Right lobe of liver (tissue), 6 donors: Measurements from ENCODE around the gene ARHGAP25. TPM values are rescaled to one million over a fixed set of nuclear protein-coding genes. Genes with fewer than 3 reads are reported as not detected.

ENCODE experiments used
- ATAC-seq, 4 donors: fragments of 200-7000 bp; cut with Tn5 transposase; one replicate each; pipeline ENCODE4 v1.9.1; 2020; ENCODE audit warnings: mild to moderate bottlenecking in 4 of 4, moderate library complexity in 4 of 4
- DNase-seq, 3 donors: peaks; one replicate each; pipeline ENCODE4 v3.0.0-alpha.2; 2020
- H3K27ac ChIP-seq, 3 donors: fragments of 200-600 bp; one replicate each; pipeline ENCODE4 v1.8.0; 2022
- H3K27me3 ChIP-seq, 2 donors: fragments of 200-600 bp; one replicate each; pipeline ENCODE4 v1.8.0; 2022
- H3K36me3 ChIP-seq, 4 donors: fragments of 200-600 bp; sonication (generic) in 1 of 4; one replicate each; pipeline versions ENCODE4 v1.5.1 to v1.8.0; 2017 to 2022; ENCODE audit warnings: control low read depth in 1 of 4
- H3K4me1 ChIP-seq, 4 donors: fragments of 200-600 bp; sonication (generic) in 1 of 4; one replicate each; pipeline versions ENCODE4 v1.5.1 to v1.8.0; 2017 to 2022; ENCODE audit warnings: control low read depth in 1 of 4
- H3K4me3 ChIP-seq, 3 donors: fragments of 200-600 bp; one replicate each; pipeline ENCODE4 v1.8.0; 2022
- H3K9me3 ChIP-seq, 4 donors: fragments of 200-600 bp; sonication (generic) in 1 of 4; one replicate each; pipeline versions ENCODE4 v1.5.1 to v1.8.0; 2017 to 2022; ENCODE audit warnings: control low read depth in 1 of 4
- CTCF ChIP-seq, 4 donors: fragments of 200-600 bp in 3 of 4; fragments of 450-650 bp in 1 of 4; IDR thresholded peaks; one replicate each; pipeline versions ENCODE4 v1.5.1 to v1.8.0; 2016 to 2022; ENCODE audit warnings: antibody characterized with exemption in 4 of 4, mild to moderate bottlenecking in 2 of 4
- POLR2A ChIP-seq: fragments of 450-650 bp; IDR thresholded peaks from one replicate; pipeline ENCODE4 v1.6.1; 2017; ENCODE audit warnings: antibody characterized with exemption, mild to moderate bottlenecking
- WGBS: methylation state at CpG from one replicate; pipeline ENCODE4 v1.1.6; 2018; ENCODE audit warnings: low coverage, low lambda C conversion rate; ENCODE audit not compliant: insufficient coverage; ENCODE audit errors: missing lambda C conversion rate; 5-methylcytosine and 5-hydroxymethylcytosine counted together
- intact Hi-C, 2 donors: fragments of 100-400 bp; cut with DNase I; formaldehyde crosslinking; loops; one replicate each; pipeline versions ENCODE4 v1.11.2 to v1.14.1; 2022
- total RNA-seq, 6 experiments: library from RNA; depleted of rRNA in 2 of 6; stranded (reverse); fragments of >200 nt in 2 of 6; fragmentation: NEBNext Ultra II Directional in 3 of 6; extraction: Animal tissue kit (Norgen Biotek cat#: 25700) in 3 of 6; gene quantifications; one replicate each; pipeline versions ENCODE4 v1.1.0 to v1.2.4, GENCODE V29; 2016 to 2023
- donor health status: DM: no; HTN: yes; CAD: no.
- donor health status: DM: no; HTN: no; CAD: no.
- donor health status: DM: no; HTN: no; CAD: no.
- donor health status: DM: no; HTN: yes; CAD: no.
- donor health status: DM: no; HTN: yes; CAD: no.

ARHGAP25 gene
- total RNA-seq, 6 experiments from 2014 or later: 3.3 to 9.8 (median 5.0) TPM

- intact Hi-C loops: loop anchor here in 1 of 2 donors (10.0 kb wide), 1 partner anchor 377 kb away; no protein-coding TSS in a partner anchor
- no peak overlapping the region for H3K4me3 ChIP-seq
- H3K4me1 ChIP-seq: peaks cover 0 to 9% (median 2%) of the 10 kb centered on the region in 4 donors
- H3K36me3 ChIP-seq: no peaks in the 10 kb centered on the region
- no peak for ATAC-seq
- 63% methylated on average over 3 of the region's 3 CpGs for WGBS
- H3K27me3 ChIP-seq: no peaks in the 10 kb centered on the region
- TF ChIP-seq POLR2A: no peak
- no peak for TF ChIP-seq CTCF (IDR thresholded peaks at IDR 0.05)
- DNase-seq: no peak
- H3K9me3 ChIP-seq: no peaks in the 10 kb centered on the region
- H3K27ac ChIP-seq: peak overlapping the region; percentile 48 to 65 (median 58)
Observed at GRCh38 chr2:68831686-68832232, 97.1 kb downstream of the ARHGAP25 start.

- WGBS: 45% methylated on average over 5 of the region's 8 CpGs
- intact Hi-C loops: loop anchor here in 1 of 2 donors (10.0 kb wide), 1 partner anchor 378 kb away; no protein-coding TSS in a partner anchor
- Histone ChIP-seq H3K36me3 (no peaks in the 10 kb centered on the region), H3K27me3 (no peaks in the 10 kb centered on the region), H3K4me1 (peaks cover 0 to 9% (median 2%) of the 10 kb centered on the region in 4 donors), H3K27ac (peak overlapping the region; percentile 48 to 65 (median 58)), H3K9me3 (no peaks in the 10 kb centered on the region), H3K4me3 (no peak overlapping the region)
- TF ChIP-seq POLR2A (no peak), CTCF (IDR thresholded peaks at IDR 0.05) (no peak)
- ATAC-seq (peak; percentile 58 to 74 (median 66)), DNase-seq (peak in 2 of 3 donors; percentile 63 to 66)
Observed at GRCh38 chr2:68832233-68832869, 97.7 kb downstream of the ARHGAP25 start.

- DNase-seq (no peak), ATAC-seq (no peak)
- intact Hi-C loops: loop anchor here in 1 of 2 donors (10.0 kb wide), 1 partner anchor 378 kb away; no protein-coding TSS in a partner anchor
- H3K36me3 ChIP-seq: no peaks in the 10 kb centered on the region
- H3K27ac ChIP-seq: peak overlapping the region in 2 of 3 donors; percentile 58 to 65
- H3K9me3 ChIP-seq: no peaks in the 10 kb centered on the region
- peaks cover 0 to 9% (median 2%) of the 10 kb centered on the region in 4 donors for H3K4me1 ChIP-seq
- H3K4me3 ChIP-seq: no peak overlapping the region
- H3K27me3 ChIP-seq: no peaks in the 10 kb centered on the region
- 84% methylated on average over 2 of the region's 2 CpGs for WGBS
- TF ChIP-seq POLR2A (no peak), CTCF (IDR thresholded peaks at IDR 0.05) (no peak)
Observed at GRCh38 chr2:68833162-68833561, 98.6 kb downstream of the ARHGAP25 start.

GRCh38 chr2:68834737-68835376, 100.2 kb downstream of the ARHGAP25 start:
- 63% methylated on average over 6 of the region's 6 CpGs for WGBS

More at GRCh38 chr2:68834737-68835376, 100.2 kb downstream of the ARHGAP25 start:
- H3K4me3 ChIP-seq: no peak overlapping the region
- DNase-seq: no peak
- no peaks in the 10 kb centered on the region for H3K9me3 ChIP-seq
- TF ChIP-seq POLR2A (no peak), CTCF (IDR thresholded peaks at IDR 0.05) (no peak)
- H3K4me1 ChIP-seq: no peaks in the 10 kb centered on the region
- intact Hi-C loops: loop anchor here in 1 of 2 donors (10.0 kb wide), 1 partner anchor 380 kb away; no protein-coding TSS in a partner anchor
- peak in 1 of 4 donors; percentile 32 for ATAC-seq
- no peaks in the 10 kb centered on the region for H3K36me3 ChIP-seq
- H3K27me3 ChIP-seq: no peaks in the 10 kb centered on the region
- peak overlapping the region in 2 of 3 donors; percentile 51 to 60 for H3K27ac ChIP-seq
